PC-9 (cell line): ENCODE data around the gene CLDN5. TPM values are rescaled to one million over a fixed set of nuclear protein-coding genes. Genes with fewer than 3 reads are reported as not detected.

Experiments used
- BruUV-seq: library from RNA; stranded (reverse); fragments of 400-500 nt; replicated peaks from 2 replicates; lab custom pipeline; 2021; lab: Mats Ljungman, UMichigan
- CTCF ChIA-PET: fragments of 300-600 bp; sonication (Branson Sonifier 250); formaldehyde crosslinking; loops from one replicate; lab custom pipeline; 2022; ENCODE audit warnings: antibody characterized with exemption; lab: Charles Lee
- POLR2A ChIA-PET: fragments of 300-600 bp; sonication (Branson Sonifier 250); formaldehyde crosslinking; loops from one replicate; lab custom pipeline; 2022; ENCODE audit warnings: antibody characterized with exemption; ENCODE audit not compliant: unreplicated experiment; lab: Charles Lee
- DNase-seq, 2 experiments: peaks; one replicate each; pipeline versions ENCODE4 v3.0.0 to v3.0.0-alpha.2; 2015 to 2022; ENCODE audit warnings: mixed read lengths in 1 of 2
- H2AFZ ChIP-seq: fragments of 200-600 bp; sonication (generic); 2 replicates; pipeline ENCODE4 v1.8.1; 2017; ENCODE audit warnings: antibody characterized with exemption
- H3F3A ChIP-seq: fragments of 200-600 bp; sonication (generic); 2 replicates; pipeline ENCODE4 v1.8.1; 2017; ENCODE audit warnings: antibody characterized with exemption, mild to moderate bottlenecking, low read depth; ENCODE audit not compliant: insufficient read depth
- H3K27ac ChIP-seq: fragments of 200-600 bp; sonication (generic); 2 replicates; pipeline ENCODE4 v1.6.1; 2016; ENCODE audit warnings: mixed run types
- H3K27me3 ChIP-seq: fragments of 200-600 bp; sonication (generic); 2 replicates; pipeline ENCODE4 v1.6.1; 2016; ENCODE audit warnings: low read depth, mixed run types; ENCODE audit not compliant: insufficient read depth
- H3K36me3 ChIP-seq: fragments of 200-600 bp; sonication (generic); 2 replicates; pipeline ENCODE4 v1.6.1; 2016; ENCODE audit warnings: low read depth, mixed run types
- H3K4me1 ChIP-seq: fragments of 200-600 bp; sonication (generic); replicated peaks from 2 replicates; pipeline ENCODE4 v1.6.1; 2016; ENCODE audit warnings: mixed run types; ENCODE audit not compliant: insufficient read depth
- H3K4me2 ChIP-seq: fragments of 200-600 bp; sonication (generic); 2 replicates; pipeline ENCODE4 v1.6.1; 2017; ENCODE audit warnings: mixed run types
- H3K4me3 ChIP-seq: fragments of 200-600 bp; sonication (generic); 2 replicates; pipeline ENCODE4 v1.6.1; 2016; ENCODE audit warnings: mixed run types
- H3K79me2 ChIP-seq: fragments of 200-600 bp; sonication (generic); 2 replicates; pipeline ENCODE4 v1.6.1; 2017; ENCODE audit warnings: low read depth, mixed run types
- H3K9me2 ChIP-seq: fragments of 200-600 bp; sonication (generic); 2 replicates; pipeline ENCODE4 v1.8.1; 2017; ENCODE audit warnings: mild to moderate bottlenecking; ENCODE audit not compliant: insufficient read depth
- H3K9me3 ChIP-seq: fragments of 200-600 bp; sonication (generic); 2 replicates; pipeline ENCODE4 v1.8.1; 2016; ENCODE audit warnings: low read depth; ENCODE audit not compliant: insufficient read depth
- H4K20me1 ChIP-seq: fragments of 200-600 bp; sonication (generic); 2 replicates; pipeline ENCODE4 v1.8.1; 2017; ENCODE audit not compliant: insufficient read depth
- CTCF ChIP-seq: fragments of 200-600 bp; sonication (generic); conservative IDR thresholded peaks from 2 replicates; pipeline ENCODE4 v1.6.1; 2017; ENCODE audit warnings: mixed run types, antibody characterized with exemption, mild to moderate bottlenecking, moderate library complexity
- EZH2 ChIP-seq: fragments of 200-600 bp; sonication (generic); IDR thresholded peaks from 2 replicates; pipeline ENCODE4 v1.8.0; 2017; ENCODE audit warnings: antibody characterized with exemption, low read depth
- intact Hi-C: fragments of 100-400 bp; cut with micrococcal nuclease; formaldehyde crosslinking; loops from one replicate; pipeline ENCODE4 v1.10.0; 2022; ENCODE audit not compliant: unreplicated experiment
- total RNA-seq: library from RNA; stranded (reverse); gene quantifications from 2 replicates; pipeline ENCODE4 v1.2.3, GENCODE V29; 2021

Gene CLDN5
- total RNA-seq, 1 experiment from 2014 or later: not detected

- no peaks in the 10 kb centered on the region for H3K79me2 ChIP-seq
- ChIA-PET POLR2A (no interaction called here), CTCF (no interaction called here)
- no TSS peak for BruUV-seq
- H3F3A ChIP-seq: no peaks in the 10 kb centered on the region
- H2AFZ ChIP-seq: no peak overlapping the region
- H3K9me2 ChIP-seq: no peaks in the 10 kb centered on the region
- no peaks in the 10 kb centered on the region for H3K4me1 ChIP-seq
- no peaks in the 10 kb centered on the region for H3K27me3 ChIP-seq
- intact Hi-C loops: no loop called here
- no peaks in the 10 kb centered on the region for H3K9me3 ChIP-seq
- TF ChIP-seq CTCF: no peak
- no peak for TF ChIP-seq EZH2
- H3K36me3 ChIP-seq: no peaks in the 10 kb centered on the region
- H4K20me1 ChIP-seq: no peaks in the 10 kb centered on the region
- H3K4me2 ChIP-seq: no peak overlapping the region
- no peak overlapping the region for H3K4me3 ChIP-seq
- no peak for DNase-seq
- no peak overlapping the region for H3K27ac ChIP-seq
These were observed 23.4 kb upstream of the CLDN5 start for GRCh38 chr22:19547620-19548019.

- no peak for DNase-seq
- Histone ChIP-seq H3F3A (no peaks in the 10 kb centered on the region), H3K4me1 (no peaks in the 10 kb centered on the region), H3K9me2 (no peaks in the 10 kb centered on the region), H3K36me3 (no peaks in the 10 kb centered on the region), H3K4me2 (no peak overlapping the region), H3K4me3 (no peak overlapping the region), H3K27me3 (no peaks in the 10 kb centered on the region), H4K20me1 (no peaks in the 10 kb centered on the region), H2AFZ (no peak overlapping the region), H3K27ac (no peak overlapping the region), H3K9me3 (no peaks in the 10 kb centered on the region), H3K79me2 (no peaks in the 10 kb centered on the region)
- intact Hi-C loops: no loop called here
- TF ChIP-seq EZH2 (no peak), CTCF (no peak)
- CTCF ChIA-PET: no interaction called here
- BruUV-seq: no TSS peak
- POLR2A ChIA-PET: no interaction called here
These were observed 22.5 kb upstream of the CLDN5 start for GRCh38 chr22:19546680-19547079.

- Histone ChIP-seq H3F3A (no peaks in the 10 kb centered on the region), H3K4me3 (no peak overlapping the region), H3K4me1 (no peaks in the 10 kb centered on the region), H2AFZ (no peak overlapping the region), H3K4me2 (no peak overlapping the region), H4K20me1 (no peaks in the 10 kb centered on the region), H3K27ac (no peak overlapping the region), H3K9me2 (no peaks in the 10 kb centered on the region), H3K9me3 (no peaks in the 10 kb centered on the region), H3K27me3 (no peaks in the 10 kb centered on the region), H3K36me3 (no peaks in the 10 kb centered on the region), H3K79me2 (no peaks in the 10 kb centered on the region)
- ChIA-PET CTCF (no interaction called here), POLR2A (no interaction called here)
- no peak for TF ChIP-seq CTCF
- TF ChIP-seq EZH2: no peak
- DNase-seq: no peak
- BruUV-seq: no TSS peak
- intact Hi-C loops: no loop called here
These were observed 21.7 kb upstream of the CLDN5 start for GRCh38 chr22:19545935-19546207.
